Fibroblast of skin of right biceps (primary cell): ENCODE results near the gene HHIP.

Source experiments
- DNase-seq: peaks from one replicate; pipeline ENCODE4 v3.0.0-alpha.2; 2013

HHIP gene

GRCh38 chr4:144656850-144657249 is 10.9 kb downstream of the HHIP start:
- DNase-seq, result no peak

GRCh38 chr4:144658015-144658567 is 12.1 kb downstream of the HHIP start:
- no peak for DNase-seq

GRCh38 chr4:144658903-144659302 is 12.9 kb downstream of the HHIP start:
- peak; percentile 60 for DNase-seq

- no peak for DNase-seq
These were observed 13.5 kb downstream of the HHIP start for GRCh38 chr4:144659447-144659846.

- DNase-seq, result no peak
These were observed 18.0 kb downstream of the HHIP start for GRCh38 chr4:144663834-144664475.

- peak; percentile 84 for DNase-seq
These were observed 20.7 kb downstream of the HHIP start for GRCh38 chr4:144666539-144667175.

- DNase-seq, result no peak
These were observed 21.5 kb downstream of the HHIP start for GRCh38 chr4:144667500-144667899.

- no peak for DNase-seq
These were observed 24.8 kb downstream of the HHIP start for GRCh38 chr4:144670776-144671175.

GRCh38 chr4:144674711-144675110 is 28.8 kb downstream of the HHIP start:
- no peak for DNase-seq

- no peak for DNase-seq
These were observed 35.9 kb downstream of the HHIP start for GRCh38 chr4:144681806-144682205.

GRCh38 chr4:144683516-144683915 is 37.6 kb downstream of the HHIP start:
- no peak for DNase-seq

GRCh38 chr4:144685911-144686310 is 40.0 kb downstream of the HHIP start:
- DNase-seq, result no peak

GRCh38 chr4:144686921-144687320 is 41.0 kb downstream of the HHIP start:
- DNase-seq, result no peak

GRCh38 chr4:144687466-144687865 is 41.5 kb downstream of the HHIP start:
- no peak for DNase-seq

- DNase-seq, result no peak
These were observed 42.1 kb downstream of the HHIP start for GRCh38 chr4:144688035-144688569.

- DNase-seq, result no peak
These were observed 43.2 kb downstream of the HHIP start for GRCh38 chr4:144689125-144689524.

GRCh38 chr4:144695721-144696120 is 49.8 kb downstream of the HHIP start:
- no peak for DNase-seq

- no peak for DNase-seq
These were observed 50.4 kb downstream of the HHIP start for GRCh38 chr4:144696376-144696775.

- peak; percentile 66 for DNase-seq
These were observed 53.6 kb downstream of the HHIP start for GRCh38 chr4:144699565-144699964.

GRCh38 chr4:144701683-144702233 is 55.8 kb downstream of the HHIP start:
- DNase-seq, result peak; percentile 11

- no peak for DNase-seq
These were observed 57.5 kb downstream of the HHIP start for GRCh38 chr4:144703494-144703893.

GRCh38 chr4:144705601-144706590 is 59.9 kb downstream of the HHIP start:
- no peak for DNase-seq

- DNase-seq, result peak; percentile 95
These were observed 63.2 kb downstream of the HHIP start for GRCh38 chr4:144709159-144709558.
